IMR-90 (cell line): ENCODE data around the gene SHC1. TPM values are rescaled to one million over a fixed set of nuclear protein-coding genes. Genes with fewer than 3 reads are reported as not detected.

Experiments
- CEBPB ChIP-seq: IDR thresholded peaks from 2 replicates; pipeline ENCODE4 v1.6.1; 2012; ENCODE audit warnings: low read depth, low read length, improper control_type of control experiment
- POLR2A ChIP-seq: IDR thresholded peaks from 2 replicates; pipeline ENCODE4 v1.6.1; 2012; ENCODE audit warnings: mild to moderate bottlenecking, low read depth, low read length
- RFX5 ChIP-seq: IDR thresholded peaks from 2 replicates; pipeline ENCODE4 v1.8.0; 2012; ENCODE audit warnings: low read depth, mild to moderate bottlenecking, low read length, moderate library complexity
- polyA plus RNA-seq, 3 experiments: library from polyadenylated mRNA; depleted of rRNA; stranded (reverse); fragments of >200 nt; gene quantifications; 2 replicates each; pipeline ENCODE4 v1.2.3, GENCODE V29; 2012; ENCODE audit warnings: low replicate concordance in 1 of 3
- total RNA-seq: library from RNA; depleted of rRNA; stranded (reverse); fragments of >200 nt; gene quantifications from 2 replicates; pipeline ENCODE4 v1.2.3, GENCODE V29; 2012
- TF ChIP-seq, protein P1 (sequence below): fragments of 150-350 bp; IDR thresholded peaks from 2 replicates; pipeline ENCODE4 v1.6.1; 2016; ENCODE audit warnings: low read depth, mild to moderate bottlenecking, low read length, moderate library complexity, borderline replicate concordance
- TF ChIP-seq, protein P2 (sequence below): fragments of 150-350 bp; IDR thresholded peaks from 2 replicates; pipeline ENCODE4 v1.6.1; 2017; ENCODE audit warnings: mild to moderate bottlenecking, antibody characterized with exemption, low read length, low read depth

SHC1 gene
- total and polyA plus RNA-seq, 2 of the 4 experiments (the other 2 are of a cell fraction), result 352 to 355 TPM

DNA sequence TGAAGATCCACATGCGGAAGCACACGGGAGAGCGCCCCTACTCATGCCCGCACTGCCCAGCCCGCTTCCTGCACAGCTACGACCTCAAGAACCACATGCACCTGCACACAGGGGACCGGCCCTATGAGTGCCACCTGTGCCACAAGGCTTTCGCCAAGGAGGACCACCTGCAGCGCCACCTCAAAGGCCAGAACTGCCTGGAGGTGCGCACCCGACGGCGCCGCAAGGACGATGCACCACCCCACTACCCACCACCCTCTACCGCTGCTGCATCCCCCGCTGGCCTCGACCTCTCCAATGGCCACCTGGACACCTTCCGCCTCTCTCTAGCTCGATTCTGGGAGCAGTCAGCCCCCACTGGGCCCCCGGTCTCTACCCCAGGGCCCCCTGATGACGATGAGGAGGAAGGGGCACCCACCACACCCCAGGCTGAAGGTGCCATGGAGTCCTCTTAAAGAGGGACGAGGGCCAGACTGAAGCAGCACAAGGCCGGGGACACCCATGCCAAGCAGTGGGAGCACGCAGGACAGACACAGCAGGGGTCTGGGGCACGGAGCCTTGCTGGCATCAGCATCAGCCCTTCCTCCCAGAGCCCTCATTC, 45.8 kb upstream of the SHC1 start (continued):
- TF ChIP-seq, protein P1, sequence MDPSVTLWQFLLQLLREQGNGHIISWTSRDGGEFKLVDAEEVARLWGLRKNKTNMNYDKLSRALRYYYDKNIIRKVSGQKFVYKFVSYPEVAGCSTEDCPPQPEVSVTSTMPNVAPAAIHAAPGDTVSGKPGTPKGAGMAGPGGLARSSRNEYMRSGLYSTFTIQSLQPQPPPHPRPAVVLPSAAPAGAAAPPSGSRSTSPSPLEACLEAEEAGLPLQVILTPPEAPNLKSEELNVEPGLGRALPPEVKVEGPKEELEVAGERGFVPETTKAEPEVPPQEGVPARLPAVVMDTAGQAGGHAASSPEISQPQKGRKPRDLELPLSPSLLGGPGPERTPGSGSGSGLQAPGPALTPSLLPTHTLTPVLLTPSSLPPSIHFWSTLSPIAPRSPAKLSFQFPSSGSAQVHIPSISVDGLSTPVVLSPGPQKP, result no peak
- TF ChIP-seq RFX5 (no peak), CEBPB (no peak), POLR2A (no peak)
- TF ChIP-seq, protein P2, sequence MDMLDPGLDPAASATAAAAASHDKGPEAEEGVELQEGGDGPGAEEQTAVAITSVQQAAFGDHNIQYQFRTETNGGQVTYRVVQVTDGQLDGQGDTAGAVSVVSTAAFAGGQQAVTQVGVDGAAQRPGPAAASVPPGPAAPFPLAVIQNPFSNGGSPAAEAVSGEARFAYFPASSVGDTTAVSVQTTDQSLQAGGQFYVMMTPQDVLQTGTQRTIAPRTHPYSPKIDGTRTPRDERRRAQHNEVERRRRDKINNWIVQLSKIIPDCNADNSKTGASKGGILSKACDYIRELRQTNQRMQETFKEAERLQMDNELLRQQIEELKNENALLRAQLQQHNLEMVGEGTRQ, result no peak
